Loucy (cell line): ENCODE data around the gene FFAR2.

ENCODE experiments used
- CTCF ChIP-seq: fragments of 200-600 bp; sonication (generic); conservative IDR thresholded peaks from 2 replicates; pipeline ENCODE4 v1.5.1; 2014; ENCODE audit warnings: mild to moderate bottlenecking, antibody characterized with exemption, low read length
- EZH2phosphoT487 ChIP-seq: fragments of 200-600 bp; IDR thresholded peaks from 2 replicates; pipeline ENCODE4 v1.6.1; 2018; ENCODE audit warnings: antibody characterized with exemption, mild to moderate bottlenecking, moderate library complexity, borderline replicate concordance

- TF ChIP-seq CTCF (no peak), EZH2phosphoT487 (no peak)
These were observed 8.1 kb upstream of the FFAR2 start for GRCh38 chr19:35439921-35440320.
